Liver (tissue), 3 donors: ENCODE data around the gene STK25.
"Not testable (repeated sequence)": the region's sequence is repeated elsewhere in the genome, so short reads cannot be mapped to it uniquely, and the experiment has no call there.

Source experiments
- ATF3 ChIP-seq: IDR thresholded peaks from 2 replicates; pipeline ENCODE4 v1.6.1; 2016; ENCODE audit warnings: antibody characterized with exemption
- CTCF ChIP-seq: fragments of 150-350 bp; IDR thresholded peaks from 2 replicates; pipeline ENCODE4 v1.5.1; 2017; ENCODE audit warnings: improper control_type of control experiment, low read depth, low read length; ENCODE audit not compliant: missing input control
- GABPA ChIP-seq, 2 donors: IDR thresholded peaks in 1 of 2; conservative IDR thresholded peaks in 1 of 2; 2 replicates each; pipeline ENCODE4 v1.6.1; 2016; ENCODE audit warnings: antibody characterized with exemption in 2 of 2, mild to moderate bottlenecking in 1 of 2, moderate library complexity in 1 of 2
- HNF4G ChIP-seq: IDR thresholded peaks from 2 replicates; pipeline ENCODE4 v1.6.1; 2016; ENCODE audit warnings: antibody characterized with exemption
- JUND ChIP-seq, 2 donors: IDR thresholded peaks; 2 replicates each; pipeline ENCODE4 v1.6.1; 2016; ENCODE audit warnings: antibody characterized with exemption in 2 of 2
- MAX ChIP-seq: IDR thresholded peaks from 2 replicates; pipeline ENCODE4 v1.6.1; 2016; ENCODE audit warnings: antibody characterized with exemption
- REST ChIP-seq: IDR thresholded peaks from 2 replicates; pipeline ENCODE4 v1.6.1; 2016; ENCODE audit warnings: antibody characterized with exemption, mild to moderate bottlenecking
- RXRA ChIP-seq, 2 donors: IDR thresholded peaks; 2 replicates each; pipeline ENCODE4 v1.6.1; 2017 to 2018; ENCODE audit warnings: antibody characterized with exemption in 2 of 2, mild to moderate bottlenecking in 1 of 2
- ZBTB33 ChIP-seq: IDR thresholded peaks from 2 replicates; pipeline ENCODE4 v1.6.1; 2016; ENCODE audit warnings: antibody characterized with exemption
- donor health status: healthy.
- donor health status: healthy.

GRCh38 chr2:241506317-241506716, 2.1 kb downstream of the STK25 start:
- not testable (repeated sequence) for TF ChIP-seq RXRA (IDR thresholded peaks at IDR 0.05); MAX; CTCF; GABPA (IDR thresholded peaks at IDR 0.05 in 1 of 2, conservative IDR thresholded peaks at IDR 0.05 in 1 of 2); HNF4G; ATF3; REST; JUND (IDR thresholded peaks at IDR 0.05); ZBTB33
